ENCODE data around the gene LRRTM1. TPM values are rescaled to one million over a fixed set of nuclear protein-coding genes. Genes with fewer than 3 reads are reported as not detected.

LRRTM1 gene
- polyA plus RNA-seq, 1 donor from 2014 or later: 0.61 TPM

- Histone ChIP-seq H3K79me2 (replicated peaks; ENCODE audit: insufficient read depth, low read length) (no peaks in the 10 kb centered on the region), H3K9me2 (ENCODE audit: insufficient read depth, low read length) (no peaks in the 10 kb centered on the region), H3F3A (ENCODE audit: insufficient read depth, low read length, poor library complexity, severe bottlenecking) (peaks cover 3% of the 10 kb centered on the region), H3K36me3 (ENCODE audit: insufficient read depth, low read length) (no peaks in the 10 kb centered on the region), H4K20me1 (ENCODE audit: insufficient read depth) (no peaks in the 10 kb centered on the region), H3K9ac (ENCODE audit: low read length) (peak overlapping the region; percentile 7), H2AFZ (ENCODE audit: low read depth, low read length) (no peak overlapping the region), H3K4me2 (ENCODE audit: low read length) (peak overlapping the region; percentile 10), H3K27me3 (ENCODE audit: insufficient read depth, low read depth, low read length) (no peaks in the 10 kb centered on the region), H3K9me3 (ENCODE audit: low read length) (no peaks in the 10 kb centered on the region), H3K4me3 (ENCODE audit: low read length) (no peak overlapping the region), H3K27ac (ENCODE audit: low read length) (peak overlapping the region; percentile 31)
- TF ChIP-seq POLR2AphosphoS5 (IDR thresholded peaks at IDR 0.05): no peak
- TF ChIP-seq SMC3 (conservative IDR thresholded peaks at IDR 0.05; ENCODE audit: poor library complexity): peak; percentile 18
These were observed 48.4 kb downstream of the LRRTM1 start for GRCh38 chr2:80255918-80256781.

GRCh38 chr2:80252294-80252986, 52.1 kb downstream of the LRRTM1 start:
- no peak overlapping the region for H3K27ac ChIP-seq (ENCODE audit: low read length)
- no peaks in the 10 kb centered on the region for H3K36me3 ChIP-seq (ENCODE audit: insufficient read depth, low read length)
- H3F3A ChIP-seq (ENCODE audit: insufficient read depth, low read length, poor library complexity, severe bottlenecking): peaks cover 3% of the 10 kb centered on the region
- TF ChIP-seq SMC3 (conservative IDR thresholded peaks at IDR 0.05; ENCODE audit: poor library complexity) (no peak), TAF1 (IDR thresholded peaks at IDR 0.05; ENCODE audit: low read depth) (no peak), EP300 (conservative IDR thresholded peaks at IDR 0.05; ENCODE audit: poor library complexity, severe bottlenecking) (no peak), MXI1 (conservative IDR thresholded peaks at IDR 0.05; ENCODE audit: poor library complexity, severe bottlenecking) (no peak), RAD21 (conservative IDR thresholded peaks at IDR 0.05) (no peak), EZH2 (IDR thresholded peaks at IDR 0.05; ENCODE audit: borderline replicate concordance, insufficient read depth, low read length, poor library complexity, severe bottlenecking) (no peak), POLR2AphosphoS5 (IDR thresholded peaks at IDR 0.05) (no peak), CTCF (IDR thresholded peaks at IDR 0.05; ENCODE audit: poor library complexity, severe bottlenecking) (no peak)
- TF ChIP-seq, protein P1, sequence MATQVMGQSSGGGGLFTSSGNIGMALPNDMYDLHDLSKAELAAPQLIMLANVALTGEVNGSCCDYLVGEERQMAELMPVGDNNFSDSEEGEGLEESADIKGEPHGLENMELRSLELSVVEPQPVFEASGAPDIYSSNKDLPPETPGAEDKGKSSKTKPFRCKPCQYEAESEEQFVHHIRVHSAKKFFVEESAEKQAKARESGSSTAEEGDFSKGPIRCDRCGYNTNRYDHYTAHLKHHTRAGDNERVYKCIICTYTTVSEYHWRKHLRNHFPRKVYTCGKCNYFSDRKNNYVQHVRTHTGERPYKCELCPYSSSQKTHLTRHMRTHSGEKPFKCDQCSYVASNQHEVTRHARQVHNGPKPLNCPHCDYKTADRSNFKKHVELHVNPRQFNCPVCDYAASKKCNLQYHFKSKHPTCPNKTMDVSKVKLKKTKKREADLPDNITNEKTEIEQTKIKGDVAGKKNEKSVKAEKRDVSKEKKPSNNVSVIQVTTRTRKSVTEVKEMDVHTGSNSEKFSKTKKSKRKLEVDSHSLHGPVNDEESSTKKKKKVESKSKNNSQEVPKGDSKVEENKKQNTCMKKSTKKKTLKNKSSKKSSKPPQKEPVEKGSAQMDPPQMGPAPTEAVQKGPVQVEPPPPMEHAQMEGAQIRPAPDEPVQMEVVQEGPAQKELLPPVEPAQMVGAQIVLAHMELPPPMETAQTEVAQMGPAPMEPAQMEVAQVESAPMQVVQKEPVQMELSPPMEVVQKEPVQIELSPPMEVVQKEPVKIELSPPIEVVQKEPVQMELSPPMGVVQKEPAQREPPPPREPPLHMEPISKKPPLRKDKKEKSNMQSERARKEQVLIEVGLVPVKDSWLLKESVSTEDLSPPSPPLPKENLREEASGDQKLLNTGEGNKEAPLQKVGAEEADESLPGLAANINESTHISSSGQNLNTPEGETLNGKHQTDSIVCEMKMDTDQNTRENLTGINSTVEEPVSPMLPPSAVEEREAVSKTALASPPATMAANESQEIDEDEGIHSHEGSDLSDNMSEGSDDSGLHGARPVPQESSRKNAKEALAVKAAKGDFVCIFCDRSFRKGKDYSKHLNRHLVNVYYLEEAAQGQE (IDR thresholded peaks at IDR 0.05; ENCODE audit: borderline replicate concordance): no peak
- H2AFZ ChIP-seq (ENCODE audit: low read depth, low read length): no peak overlapping the region
- no peaks in the 10 kb centered on the region for H4K20me1 ChIP-seq (ENCODE audit: insufficient read depth)
- H3K27me3 ChIP-seq (ENCODE audit: insufficient read depth, low read depth, low read length): no peaks in the 10 kb centered on the region
- no peaks in the 10 kb centered on the region for H3K9me3 ChIP-seq (ENCODE audit: low read length)
- H3K4me3 ChIP-seq (ENCODE audit: low read length): no peak overlapping the region
- H3K9me2 ChIP-seq (ENCODE audit: insufficient read depth, low read length): no peaks in the 10 kb centered on the region
- H3K79me2 ChIP-seq (replicated peaks; ENCODE audit: insufficient read depth, low read length): no peaks in the 10 kb centered on the region
- H3K9ac ChIP-seq (ENCODE audit: low read length): no peak overlapping the region
- H3K4me2 ChIP-seq (ENCODE audit: low read length): no peak overlapping the region
